ENCODE data around the gene SMIM23. TPM values are rescaled to one million over a fixed set of nuclear protein-coding genes. Genes with fewer than 3 reads are reported as not detected.

SMIM23 gene
- total and polyA plus RNA-seq, 2 of the 4 experiments (the other 2 are of a cell fraction) = not detected

GRCh38 chr5:171790408-171790807 is 4.8 kb downstream of the SMIM23 start:
- H3K27me3 ChIP-seq (ENCODE audit: control insufficient read depth, insufficient read depth, low read length) = peaks cover 16% of the 10 kb centered on the region
- no peak overlapping the region for H2BK15ac ChIP-seq (ENCODE audit: low read depth, low read length)
- DNase-seq = no peak
- H3K9ac ChIP-seq (ENCODE audit: low read depth, low read length) = no peak overlapping the region
- no TSS peak for BruUV-seq (replicated peaks)
- intact Hi-C loops (cut with micrococcal nuclease) (no loop called here), dilution Hi-C loops (cut with HindIII; ENCODE audit: low sequenced_read_pairs, unreplicated experiment) (no loop called here), in situ Hi-C loops (cut with MboI; ENCODE audit: low sequenced_read_pairs) (no loop called here)
- no peak overlapping the region for H3K4me2 ChIP-seq (ENCODE audit: low read depth, low read length)
- WGBS, 2 experiments (ENCODE audit: extremely low coverage in 2 of 2, insufficient read length in 1 of 2) = 66% methylated on average over 2 of the region's 2 CpGs; no CpG with 5 or more reads in 1 of the 2 experiments
- H3K36me3 ChIP-seq (ENCODE audit: control insufficient read depth, insufficient read depth, low read length) = no peaks in the 10 kb centered on the region
- no peak overlapping the region for H4K8ac ChIP-seq (ENCODE audit: low read depth in 2 of 2, low read length in 2 of 2)
- H3K4me3 ChIP-seq (ENCODE audit: insufficient read depth, low read depth, low read length) = no peak overlapping the region
- no peak overlapping the region for H3K4ac ChIP-seq (ENCODE audit: low read depth, low read length)
- H3K79me1 ChIP-seq (ENCODE audit: low read depth in 1 of 2, low read length in 2 of 2) = no peaks in the 10 kb centered on the region
- no peaks in the 10 kb centered on the region for H3K9me1 ChIP-seq (ENCODE audit: insufficient read depth, low read length)
- no peak overlapping the region for H2AK9ac ChIP-seq (replicated peaks; ENCODE audit: low read depth, low read length, poor library complexity)
- POLR2A ChIA-PET (ENCODE audit: unreplicated experiment) = no interaction called here
- H4K20me1 ChIP-seq (ENCODE audit: insufficient read depth, low read length) = no peaks in the 10 kb centered on the region
- no peak overlapping the region for H4K5ac ChIP-seq (ENCODE audit: low read depth, low read length)
- H3K18ac ChIP-seq (ENCODE audit: low read depth, low read length) = no peak overlapping the region
- no peak overlapping the region for H2BK20ac ChIP-seq (ENCODE audit: low read depth, low read length)
- TF ChIP-seq POLR2A (IDR thresholded peaks at IDR 0.05; ENCODE audit: low read depth, low read length) (no peak), CEBPB (IDR thresholded peaks at IDR 0.05; ENCODE audit: low read depth, low read length) (no peak), USF2 (IDR thresholded peaks at IDR 0.05; ENCODE audit: low read depth, low read length) (no peak), RCOR1 (IDR thresholded peaks at IDR 0.05; ENCODE audit: insufficient replicate concordance, low read length) (no peak), MXI1 (IDR thresholded peaks at IDR 0.05; ENCODE audit: borderline replicate concordance, low read depth, low read length) (no peak), FOS (IDR thresholded peaks at IDR 0.05; ENCODE audit: low read depth, low read length) (no peak), RAD21 (IDR thresholded peaks at IDR 0.05; ENCODE audit: low read length) (no peak), NFE2L2 (IDR thresholded peaks at IDR 0.05; ENCODE audit: low read depth, low read length) (no peak), CTCF (conservative IDR thresholded peaks at IDR 0.05; ENCODE audit: low read depth, low read length) (no peak), SMC3 (IDR thresholded peaks at IDR 0.05; ENCODE audit: low read depth, low read length) (no peak), MAFK (IDR thresholded peaks at IDR 0.05; ENCODE audit: low read depth, low read length) (no peak), CHD1 (IDR thresholded peaks at IDR 0.05; ENCODE audit: low read depth, low read length) (no peak), RFX5 (IDR thresholded peaks at IDR 0.05; ENCODE audit: low read depth, low read length) (no peak), BHLHE40 (IDR thresholded peaks at IDR 0.05; ENCODE audit: low read depth, low read length) (no peak)
- H3K27ac ChIP-seq (ENCODE audit: insufficient read depth, low read length) = no peak overlapping the region
- no peak overlapping the region for H3K14ac ChIP-seq (replicated peaks; ENCODE audit: low read depth, low read length)
- no peak overlapping the region for H2BK120ac ChIP-seq (ENCODE audit: low read depth, low read length)
- H3K4me1 ChIP-seq (ENCODE audit: control insufficient read depth, insufficient read depth, low read length) = no peaks in the 10 kb centered on the region
- no peaks in the 10 kb centered on the region for H3K9me3 ChIP-seq (ENCODE audit: control insufficient read depth, insufficient read depth, low read length)
- no peak overlapping the region for H2AFZ ChIP-seq (replicated peaks; ENCODE audit: low read length, poor library complexity)
- no peak overlapping the region for H2AK5ac ChIP-seq (ENCODE audit: low read depth, low read length)
- no peak for ATAC-seq (ENCODE audit: low read depth)
- no peak overlapping the region for H3K23ac ChIP-seq (ENCODE audit: low read depth, low read length)
- CTCF ChIA-PET = no interaction called here
- no peak overlapping the region for H3K56ac ChIP-seq (ENCODE audit: extremely low read depth, insufficient read depth, low read length)
- no peak overlapping the region for H4K91ac ChIP-seq (ENCODE audit: insufficient read depth, low read depth, low read length)
- no peak overlapping the region for H2BK5ac ChIP-seq (ENCODE audit: low read depth, low read length, poor library complexity, severe bottlenecking)
